H1 (cell line): ENCODE measurements around the gene LTN1.

Source experiments
- EZH2 ChIP-seq: fragments of 200-600 bp; sonication (generic); IDR thresholded peaks from 2 replicates; pipeline ENCODE4 v1.7.1; 2012; ENCODE audit warnings: low read depth, mild to moderate bottlenecking, moderate library complexity, low read length, inconsistent platforms; ENCODE audit not compliant: severe bottlenecking
- GABPA ChIP-seq: IDR thresholded peaks from 2 replicates; pipeline ENCODE4 v1.6.1; 2011; ENCODE audit warnings: mild to moderate bottlenecking, low read length, moderate library complexity, borderline replicate concordance; ENCODE audit not compliant: insufficient read depth
- TF ChIP-seq, protein P1 (sequence below), 3 experiments: IDR thresholded peaks; 1 replicate in 2 of 3; 2 replicates in 1 of 3; pipeline versions ENCODE4 v1.5.1 to v1.6.1; 2011; ENCODE audit warnings: low read length in 3 of 3, mild to moderate bottlenecking in 3 of 3, inconsistent platforms in 2 of 3, low read depth in 1 of 3, moderate library complexity in 1 of 3; ENCODE audit not compliant: insufficient read depth in 1 of 3; ENCODE audit errors: control extremely low read depth in 1 of 3

DNA sequence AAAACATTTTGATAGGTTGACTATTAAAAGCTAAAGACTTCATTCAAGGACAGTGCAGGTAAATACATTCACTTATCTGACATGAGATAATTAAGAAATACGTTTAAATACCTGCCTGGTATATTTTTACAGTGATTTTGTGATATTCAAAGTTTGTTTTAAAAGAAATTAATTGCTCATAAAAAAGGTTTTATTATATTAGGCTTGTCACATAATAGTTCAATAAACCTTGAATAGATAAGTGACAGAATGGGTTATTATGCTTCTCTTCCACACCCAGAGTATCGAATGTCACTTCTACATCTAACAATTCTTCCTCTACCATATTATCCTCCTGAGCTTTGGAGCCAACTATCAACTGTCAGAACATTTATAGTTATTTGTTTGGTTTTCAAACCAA lies 60.0 kb downstream of the LTN1 start:
- TF ChIP-seq, protein P1, sequence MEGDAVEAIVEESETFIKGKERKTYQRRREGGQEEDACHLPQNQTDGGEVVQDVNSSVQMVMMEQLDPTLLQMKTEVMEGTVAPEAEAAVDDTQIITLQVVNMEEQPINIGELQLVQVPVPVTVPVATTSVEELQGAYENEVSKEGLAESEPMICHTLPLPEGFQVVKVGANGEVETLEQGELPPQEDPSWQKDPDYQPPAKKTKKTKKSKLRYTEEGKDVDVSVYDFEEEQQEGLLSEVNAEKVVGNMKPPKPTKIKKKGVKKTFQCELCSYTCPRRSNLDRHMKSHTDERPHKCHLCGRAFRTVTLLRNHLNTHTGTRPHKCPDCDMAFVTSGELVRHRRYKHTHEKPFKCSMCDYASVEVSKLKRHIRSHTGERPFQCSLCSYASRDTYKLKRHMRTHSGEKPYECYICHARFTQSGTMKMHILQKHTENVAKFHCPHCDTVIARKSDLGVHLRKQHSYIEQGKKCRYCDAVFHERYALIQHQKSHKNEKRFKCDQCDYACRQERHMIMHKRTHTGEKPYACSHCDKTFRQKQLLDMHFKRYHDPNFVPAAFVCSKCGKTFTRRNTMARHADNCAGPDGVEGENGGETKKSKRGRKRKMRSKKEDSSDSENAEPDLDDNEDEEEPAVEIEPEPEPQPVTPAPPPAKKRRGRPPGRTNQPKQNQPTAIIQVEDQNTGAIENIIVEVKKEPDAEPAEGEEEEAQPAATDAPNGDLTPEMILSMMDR (IDR thresholded peaks at IDR 0.05; ENCODE audit: control extremely low read depth in 1 of 3, insufficient read depth in 1 of 3, low read depth in 1 of 3, low read length in 3 of 3): no peak
- no peak for TF ChIP-seq GABPA
- no peak for TF ChIP-seq EZH2
